Measurements from ENCODE around the gene ZNF460. TPM values are rescaled to one million over a fixed set of nuclear protein-coding genes. Genes with fewer than 3 reads are reported as not detected.
A peak's percentile ranks its signal among the peaks of the same experiment; 100 is the strongest.

Gene ZNF460
- total RNA-seq, 2 experiments from 2014 or later = 64.9 to 65.0 TPM

- ChIA-PET POLR2A (no interaction called here), CTCF (interaction anchor here (0.7 kb wide), 1 partner anchor 116 kb away, joined by 3 read pairs; no protein-coding TSS in a partner anchor)
- Histone ChIP-seq H3K4me1 (ENCODE audit: insufficient read depth, low read length) (peaks cover 23% of the 10 kb centered on the region), H3K9me3 (ENCODE audit: control insufficient read depth in 1 of 2, insufficient read depth in 1 of 2, low read length in 2 of 2) (peaks cover 16 to 22% of the 10 kb centered on the region in 2 experiments), H3K36me3 (ENCODE audit: insufficient read depth, low read length) (no peaks in the 10 kb centered on the region), H3K27me3 (ENCODE audit: control insufficient read depth in 1 of 2, insufficient read depth in 2 of 2, low read length in 2 of 2) (peaks cover 12 to 14% of the 10 kb centered on the region in 2 experiments), H3K4me3 (ENCODE audit: low read length) (no peak overlapping the region), H3K27ac (ENCODE audit: low read depth in 1 of 2, low read length in 2 of 2) (no peak overlapping the region)
- H3K27me3 Mint-ChIP-seq = peaks cover 50% of the 10 kb centered on the region
- no peak for TF ChIP-seq CTCF (IDR thresholded peaks at IDR 0.05)
- DNase-seq (no peak), ATAC-seq (ENCODE audit: poor library complexity) (no peak)
- H3K4me1 Mint-ChIP-seq (ENCODE audit: low read depth) = peaks cover 28% of the 10 kb centered on the region
- H3K27ac Mint-ChIP-seq = no peak overlapping the region
- peaks cover 29% of the 10 kb centered on the region for H3K36me3 Mint-ChIP-seq (ENCODE audit: low read depth)
- no peak overlapping the region for H3K4me3 Mint-ChIP-seq
- intact Hi-C loops (cut with DNase I, micrococcal nuclease) = no loop called here
- H3K9me3 Mint-ChIP-seq = peaks cover 24% of the 10 kb centered on the region
These were observed 37.2 kb downstream of the ZNF460 start for GRCh38 chr19:57317503-57317902.

GRCh38 chr19:57319869-57320179 is 39.5 kb downstream of the ZNF460 start:
- no peak for DNase-seq
- intact Hi-C loops (cut with DNase I, micrococcal nuclease) = loop anchor here (1.0 to 5.0 kb wide), 4 partner anchors 38 to 43 kb away; partner anchors contain the start of genes TRAPPC2B (in 2 of the 2), ZNF460 (in 2 of the 2) and ZNF547 (in 2 of the 2)
- Histone ChIP-seq H3K36me3 (ENCODE audit: insufficient read depth, low read length) (peaks cover 15% of the 10 kb centered on the region), H3K27me3 (ENCODE audit: control insufficient read depth in 1 of 2, insufficient read depth in 2 of 2, low read length in 2 of 2) (peaks cover 12 to 14% of the 10 kb centered on the region in 2 experiments), H3K9me3 (ENCODE audit: control insufficient read depth in 1 of 2, insufficient read depth in 1 of 2, low read length in 2 of 2) (peaks cover 27 to 36% of the 10 kb centered on the region in 2 experiments), H3K4me1 (ENCODE audit: insufficient read depth, low read length) (peaks cover 23% of the 10 kb centered on the region), H3K4me3 (ENCODE audit: low read length) (peak overlapping the region; percentile 83), H3K27ac (ENCODE audit: low read depth in 1 of 2, low read length in 2 of 2) (peak overlapping the region; percentile 68 to 74)
- H3K9me3 Mint-ChIP-seq = peaks cover 28% of the 10 kb centered on the region
- H3K4me1 Mint-ChIP-seq (ENCODE audit: low read depth) = peaks cover 33% of the 10 kb centered on the region
- peak overlapping the region; percentile 95 for H3K4me3 Mint-ChIP-seq
- no peak for TF ChIP-seq CTCF (IDR thresholded peaks at IDR 0.05)
- ChIA-PET CTCF (interaction anchor here (0.6 kb wide), 2 partner anchors 22 to 70 kb away, joined by 3 read pairs; no protein-coding TSS in a partner anchor), POLR2A (interaction anchor here (1.1 to 1.8 kb wide), 2 partner anchors 31 to 79 kb away, joined by 3 to 6 read pairs; partner anchors contain the start of genes ZNF304 and ZNF805)
- peak overlapping the region; percentile 96 for H3K27ac Mint-ChIP-seq
- ATAC-seq (ENCODE audit: poor library complexity) = no peak
- peaks cover 52% of the 10 kb centered on the region for H3K36me3 Mint-ChIP-seq (ENCODE audit: low read depth)
- peaks cover 35% of the 10 kb centered on the region for H3K27me3 Mint-ChIP-seq

- TF ChIP-seq CTCF (IDR thresholded peaks at IDR 0.05) = no peak
- Histone ChIP-seq H3K4me3 (ENCODE audit: low read length) (peak within 1 kb of the TSS; percentile 83), H3K36me3 (ENCODE audit: insufficient read depth, low read length) (peaks cover 21% of the 10 kb centered on the region), H3K27me3 (ENCODE audit: control insufficient read depth in 1 of 2, insufficient read depth in 2 of 2, low read length in 2 of 2) (peaks cover 12 to 14% of the 10 kb centered on the region in 2 experiments), H3K4me1 (ENCODE audit: insufficient read depth, low read length) (peaks cover 23% of the 10 kb centered on the region), H3K27ac (ENCODE audit: low read depth in 1 of 2, low read length in 2 of 2) (peak within 1 kb of the TSS; percentile 68 to 74), H3K9me3 (ENCODE audit: control insufficient read depth in 1 of 2, insufficient read depth in 1 of 2, low read length in 2 of 2) (peaks cover 33 to 37% of the 10 kb centered on the region in 2 experiments)
- POLR2A ChIA-PET = interaction anchor here (1.1 to 1.8 kb wide), 2 partner anchors 30 to 80 kb away, joined by 3 to 6 read pairs; partner anchors contain the start of genes ZNF304 and ZNF805
- DNase-seq = peak; percentile 81 to 96 (median 89)
- intact Hi-C loops (cut with DNase I, micrococcal nuclease) = loop anchor here (1.0 to 5.0 kb wide), 4 partner anchors 38 to 43 kb away; partner anchors contain the start of genes TRAPPC2B (in 2 of the 2), ZNF460 (in 2 of the 2) and ZNF547 (in 2 of the 2)
- H3K36me3 Mint-ChIP-seq (ENCODE audit: low read depth) = peaks cover 58% of the 10 kb centered on the region
- H3K4me3 Mint-ChIP-seq = peak within 1 kb of the TSS; percentile 95
- CTCF ChIA-PET = interaction anchor here (0.6 kb wide), 2 partner anchors 21 to 70 kb away, joined by 3 read pairs; no protein-coding TSS in a partner anchor
- H3K4me1 Mint-ChIP-seq (ENCODE audit: low read depth) = peaks cover 33% of the 10 kb centered on the region
- H3K27me3 Mint-ChIP-seq = peaks cover 29% of the 10 kb centered on the region
- peak; percentile 95 for ATAC-seq (ENCODE audit: poor library complexity)
- H3K9me3 Mint-ChIP-seq = peaks cover 23% of the 10 kb centered on the region
- H3K27ac Mint-ChIP-seq = peak within 1 kb of the TSS; percentile 96
These were observed 40.1 kb downstream of the ZNF460 start, which contains the start of gene ZNF543 for GRCh38 chr19:57320180-57321084. TSS of gene ZNF543 (plus strand) at chr19:57320472. CDS start at chr19:57320854, 382 bp downstream.
